Body of pancreas (tissue), 4 donors: ENCODE data around the gene FHIP2A. TPM values are rescaled to one million over a fixed set of nuclear protein-coding genes. Genes with fewer than 3 reads are reported as not detected.
"Not testable (repeated sequence)": the region's sequence is repeated elsewhere in the genome, so short reads cannot be mapped to it uniquely, and the experiment has no call there.

Source experiments
- ATAC-seq: fragments of 150-250 bp; one replicate; pipeline ENCODE4 v1.9.1; 2016
- DNase-seq, 4 donors: peaks; one replicate each; pipeline ENCODE4 v3.0.0-alpha.2; 2019
- H3K27ac ChIP-seq, 4 donors: fragments of 200-600 bp; sonication (generic); 1 replicate in 3 of 4; 2 replicates in 1 of 4; pipeline versions ENCODE4 v1.5.1 to v1.6.1; 2016 to 2019; ENCODE audit warnings: mild to moderate bottlenecking in 1 of 4, mixed read lengths in 1 of 4, moderate library complexity in 1 of 4
- H3K27me3 ChIP-seq, 2 donors: fragments of 200-600 bp; sonication (generic); one replicate each; pipeline ENCODE4 v1.6.0; 2016; ENCODE audit warnings: mild to moderate bottlenecking in 1 of 2
- H3K36me3 ChIP-seq, 2 donors: fragments of 200-600 bp; sonication (generic); replicated peaks in 1 of 2; 2 replicates each; pipeline ENCODE4 v1.5.1; 2016; ENCODE audit warnings: low read depth in 2 of 2; ENCODE audit not compliant: insufficient read depth in 1 of 2
- H3K4me1 ChIP-seq: fragments of 200-600 bp; sonication (generic); one replicate; pipeline ENCODE4 v1.6.0; 2016
- H3K4me3 ChIP-seq, 2 donors: fragments of 200-600 bp; sonication (generic); 1 replicate in 1 of 2; 2 replicates in 1 of 2; pipeline ENCODE4 v1.5.1; 2016 to 2019
- H3K9me3 ChIP-seq, 3 donors: fragments of 200-600 bp; sonication (generic); 1 replicate in 2 of 3; 2 replicates in 1 of 3; pipeline ENCODE4 v1.5.1; 2016
- CTCF ChIP-seq, 7 experiments: fragments of 450-650 bp in 4 of 7; fragments of 200-600 bp in 3 of 7; sonication (generic) in 3 of 7; IDR thresholded peaks; one replicate each; pipeline ENCODE4 v1.5.1; 2016 to 2019; ENCODE audit warnings: antibody characterized with exemption in 7 of 7
- POLR2A ChIP-seq, 3 donors: fragments of 450-650 bp; IDR thresholded peaks; one replicate each; pipeline ENCODE4 v1.6.1; 2016; ENCODE audit warnings: antibody characterized with exemption in 3 of 3, mild to moderate bottlenecking in 2 of 3
- WGBS, 2 donors: methylation state at CpG; one replicate each; pipeline ENCODE4 v1.1.5; 2017; 5-methylcytosine and 5-hydroxymethylcytosine counted together
- intact Hi-C: fragments of 100-400 bp; cut with DNase I; formaldehyde crosslinking; loops from one replicate; pipeline ENCODE4 v1.15.1; 2023
- total RNA-seq, 2 donors: library from RNA; depleted of rRNA; stranded (reverse); fragments of >200 nt; gene quantifications; one replicate each; pipeline ENCODE4 v1.1.0, GENCODE V29; 2016

FHIP2A gene
- total RNA-seq, 2 donors from 2014 or later, result 14.8 to 19.8 TPM

DNA sequence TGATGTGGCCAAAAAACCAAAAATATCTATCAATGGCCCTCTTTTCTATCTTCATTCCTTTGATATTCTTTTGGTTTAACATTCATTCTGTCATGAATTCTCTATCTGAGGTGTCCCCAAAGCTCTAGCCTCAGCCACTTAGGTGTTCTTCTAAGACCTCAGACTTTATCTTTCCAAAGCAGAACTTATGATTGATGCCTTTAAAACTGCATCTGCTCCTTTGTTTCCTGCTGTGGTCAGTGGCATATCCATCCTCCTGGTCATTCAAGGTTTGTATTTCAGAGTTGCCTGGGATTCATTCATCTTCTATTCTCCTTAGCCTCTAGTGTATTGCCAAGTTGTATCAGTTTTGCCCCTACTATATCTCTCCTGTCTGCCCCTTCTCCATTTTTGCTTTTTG is 30.6 kb downstream of the FHIP2A start:
- Histone ChIP-seq H3K9me3 (no peaks in the 10 kb centered on the region), H3K27me3 (no peaks in the 10 kb centered on the region), H3K4me1 (peaks cover under 1% of the 10 kb centered on the region), H3K36me3 (peaks cover 5 to 33% of the 10 kb centered on the region in 2 donors), H3K27ac (no peak overlapping the region), H3K4me3 (no peak overlapping the region)
- TF ChIP-seq POLR2A (IDR thresholded peaks at IDR 0.05) (no peak), CTCF (IDR thresholded peaks at IDR 0.05) (no peak)
- DNase-seq (no peak), ATAC-seq (no peak)
- intact Hi-C loops, result no loop called here

DNA sequence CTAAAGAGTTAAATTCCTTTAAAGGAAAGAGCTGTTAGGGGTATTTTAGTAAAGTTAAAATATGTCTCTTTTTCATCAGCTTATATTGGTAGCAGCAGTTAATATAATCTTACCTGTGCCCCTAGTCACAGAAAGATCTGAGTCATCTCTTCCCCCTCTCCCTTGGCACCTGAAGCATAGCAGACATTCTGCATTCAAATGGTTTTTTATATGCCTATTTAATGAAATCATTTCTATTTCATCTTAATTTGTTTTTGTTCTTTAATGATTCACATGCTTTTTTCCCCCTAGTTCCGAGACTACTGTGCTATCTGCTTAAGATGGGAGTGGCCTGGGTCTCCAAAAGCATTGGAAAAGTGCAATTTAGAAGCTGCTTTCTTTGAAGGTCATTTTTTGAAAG is 33.3 kb downstream of the FHIP2A start:
- Histone ChIP-seq H3K27ac (no peak overlapping the region), H3K36me3 (peaks cover 5 to 17% of the 10 kb centered on the region in 2 donors)
- intact Hi-C loops, result no loop called here

GRCh38 chr10:114855776-114856543 is 34.4 kb downstream of the FHIP2A start:
- 77 to 78% methylated on average over 7 of the region's 7 CpGs for WGBS, 2 donors
- peaks cover 11% of the 10 kb centered on the region for H3K4me1 ChIP-seq
- H3K4me3 ChIP-seq, result no peak overlapping the region
- H3K36me3 ChIP-seq, result peaks cover 5 to 12% of the 10 kb centered on the region in 2 donors
- H3K27ac ChIP-seq, result no peak overlapping the region
- no peaks in the 10 kb centered on the region for H3K9me3 ChIP-seq
- intact Hi-C loops, result no loop called here
- DNase-seq (no peak), ATAC-seq (no peak)
- no peaks in the 10 kb centered on the region for H3K27me3 ChIP-seq
- TF ChIP-seq POLR2A (IDR thresholded peaks at IDR 0.05) (no peak), CTCF (IDR thresholded peaks at IDR 0.05) (no peak)

More for the DNA sequence above, 33.3 kb downstream of the FHIP2A start:
- ATAC-seq, result no peak
- peaks cover 11% of the 10 kb centered on the region for H3K4me1 ChIP-seq
- DNase-seq, result no peak
- H3K4me3 ChIP-seq, result no peak overlapping the region
- no peaks in the 10 kb centered on the region for H3K9me3 ChIP-seq
- WGBS, 2 donors, result 88 to 92% methylated on average over 1 of the region's 1 CpG
- no peaks in the 10 kb centered on the region for H3K27me3 ChIP-seq
- TF ChIP-seq POLR2A (IDR thresholded peaks at IDR 0.05), result no peak
- TF ChIP-seq CTCF (IDR thresholded peaks at IDR 0.05), result no peak

DNA sequence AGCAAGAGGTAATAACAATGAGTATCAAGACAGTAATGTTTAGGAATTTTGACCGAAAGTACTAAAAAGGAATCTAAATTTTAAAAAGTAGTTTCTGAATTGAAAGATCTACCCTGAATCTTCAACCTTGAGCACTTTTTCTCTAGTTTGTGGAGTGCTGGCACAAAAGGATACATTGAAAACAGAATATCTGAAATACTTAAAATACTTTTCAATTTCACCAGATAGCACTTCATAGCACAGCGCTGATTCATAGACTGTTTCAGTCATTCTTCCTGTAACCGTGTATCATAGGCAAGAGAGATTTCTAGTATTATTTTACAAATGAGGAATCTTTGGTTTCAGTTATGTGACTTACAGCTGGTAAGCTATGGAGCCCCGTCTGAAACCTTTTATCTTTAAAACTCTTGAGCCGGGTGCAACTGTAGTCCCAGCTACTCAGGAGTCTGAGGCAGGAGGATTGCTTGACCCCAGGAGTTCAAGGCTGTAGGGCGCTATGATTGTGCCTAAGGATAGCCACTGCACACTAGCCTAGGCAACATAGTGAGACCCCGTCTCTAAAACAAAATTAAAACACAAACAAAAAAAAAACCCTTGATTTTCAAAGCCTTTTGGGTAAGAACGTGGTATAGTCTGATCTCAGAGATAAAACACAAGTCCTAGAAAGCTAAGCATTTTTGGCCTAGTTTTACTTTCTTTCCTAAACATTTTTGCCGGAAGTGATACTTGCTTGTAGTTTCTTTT is 35.1 kb downstream of the FHIP2A start:
- peaks cover 11% of the 10 kb centered on the region for H3K4me1 ChIP-seq
- H3K4me3 ChIP-seq, result no peak overlapping the region
- TF ChIP-seq CTCF (IDR thresholded peaks at IDR 0.05), result no peak
- intact Hi-C loops, result no loop called here
- DNase-seq (no peak), ATAC-seq (no peak)
- peak overlapping the region in 1 of 4 donors; percentile 24 for H3K27ac ChIP-seq
- WGBS, 2 donors, result 80 to 84% methylated on average over 9 of the region's 9 CpGs
- H3K27me3 ChIP-seq, result no peaks in the 10 kb centered on the region
- H3K9me3 ChIP-seq, result no peaks in the 10 kb centered on the region
- peaks cover 5 to 14% of the 10 kb centered on the region in 2 donors for H3K36me3 ChIP-seq

- ATAC-seq, H3K9me3 ChIP-seq, intact Hi-C loops, H3K4me3 ChIP-seq, DNase-seq, H3K27ac ChIP-seq, H3K27me3 ChIP-seq: not testable (repeated sequence)
- Histone ChIP-seq H3K4me1 (peaks cover 11% of the 10 kb centered on the region), H3K36me3 (peaks cover 5 to 14% of the 10 kb centered on the region in 2 donors)
- 92 to 97% methylated on average over 6 to 8 of the region's 8 CpGs for WGBS, 2 donors
Measured at GRCh38 chr10:114857288-114857565, 35.6 kb downstream of the FHIP2A start.
